ENCODE measurements around the gene BMPER. TPM values are rescaled to one million over a fixed set of nuclear protein-coding genes. Genes with fewer than 3 reads are reported as not detected.

The BMPER gene
- total RNA-seq, 1 donor from 2014 or later: 0.56 TPM

- H3K4me1 Mint-ChIP-seq (ENCODE audit: unreplicated experiment): peaks cover 4% of the 10 kb centered on the region
- H3K4me3 Mint-ChIP-seq (ENCODE audit: unreplicated experiment): no peak overlapping the region
- no peak for DNase-seq (ENCODE audit: extremely low spot score, unreplicated experiment)
- TF ChIP-seq CTCF (IDR thresholded peaks at IDR 0.05): no peak
- no peaks in the 10 kb centered on the region for H3K36me3 Mint-ChIP-seq (ENCODE audit: unreplicated experiment)
- H3K9me3 Mint-ChIP-seq (ENCODE audit: unreplicated experiment): no peaks in the 10 kb centered on the region
- peaks cover 15% of the 10 kb centered on the region for H3K27me3 Mint-ChIP-seq (ENCODE audit: unreplicated experiment)
- no peak overlapping the region for H3K27ac Mint-ChIP-seq (ENCODE audit: unreplicated experiment)
Observed at GRCh38 chr7:33921216-33921938, 16.0 kb downstream of the BMPER start.

- peaks cover 4% of the 10 kb centered on the region for H3K4me1 Mint-ChIP-seq (ENCODE audit: unreplicated experiment)
- no peak overlapping the region for H3K27ac Mint-ChIP-seq (ENCODE audit: unreplicated experiment)
- peaks cover 15% of the 10 kb centered on the region for H3K27me3 Mint-ChIP-seq (ENCODE audit: unreplicated experiment)
- no peaks in the 10 kb centered on the region for H3K9me3 Mint-ChIP-seq (ENCODE audit: unreplicated experiment)
- no peak overlapping the region for H3K4me3 Mint-ChIP-seq (ENCODE audit: unreplicated experiment)
- TF ChIP-seq CTCF (IDR thresholded peaks at IDR 0.05): no peak
- no peaks in the 10 kb centered on the region for H3K36me3 Mint-ChIP-seq (ENCODE audit: unreplicated experiment)
- DNase-seq (ENCODE audit: extremely low spot score, unreplicated experiment): no peak
Observed at GRCh38 chr7:33922820-33923219, 17.5 kb downstream of the BMPER start.

- no peaks in the 10 kb centered on the region for H3K4me1 Mint-ChIP-seq (ENCODE audit: unreplicated experiment)
- no peak for TF ChIP-seq CTCF (IDR thresholded peaks at IDR 0.05)
- no peak for DNase-seq (ENCODE audit: extremely low spot score, unreplicated experiment)
- no peaks in the 10 kb centered on the region for H3K36me3 Mint-ChIP-seq (ENCODE audit: unreplicated experiment)
- no peak overlapping the region for H3K4me3 Mint-ChIP-seq (ENCODE audit: unreplicated experiment)
- H3K27me3 Mint-ChIP-seq (ENCODE audit: unreplicated experiment): peaks cover 15% of the 10 kb centered on the region
- no peak overlapping the region for H3K27ac Mint-ChIP-seq (ENCODE audit: unreplicated experiment)
- H3K9me3 Mint-ChIP-seq (ENCODE audit: unreplicated experiment): no peaks in the 10 kb centered on the region
Observed at GRCh38 chr7:33923440-33924229, 18.3 kb downstream of the BMPER start.

- Mint-ChIP-seq H3K4me3 (ENCODE audit: unreplicated experiment) (no peak overlapping the region), H3K4me1 (ENCODE audit: unreplicated experiment) (no peaks in the 10 kb centered on the region), H3K9me3 (ENCODE audit: unreplicated experiment) (no peaks in the 10 kb centered on the region), H3K27me3 (ENCODE audit: unreplicated experiment) (peaks cover 7% of the 10 kb centered on the region), H3K27ac (ENCODE audit: unreplicated experiment) (no peak overlapping the region), H3K36me3 (ENCODE audit: unreplicated experiment) (no peaks in the 10 kb centered on the region)
- TF ChIP-seq CTCF (IDR thresholded peaks at IDR 0.05): no peak
- DNase-seq (ENCODE audit: extremely low spot score, unreplicated experiment): no peak
Observed at GRCh38 chr7:33926535-33926934, 21.2 kb downstream of the BMPER start.

GRCh38 chr7:33928986-33929385 is 23.6 kb downstream of the BMPER start:
- Mint-ChIP-seq H3K36me3 (ENCODE audit: unreplicated experiment) (no peaks in the 10 kb centered on the region), H3K27me3 (ENCODE audit: unreplicated experiment) (no peaks in the 10 kb centered on the region), H3K4me1 (ENCODE audit: unreplicated experiment) (peaks cover 17% of the 10 kb centered on the region), H3K27ac (ENCODE audit: unreplicated experiment) (no peak overlapping the region), H3K4me3 (ENCODE audit: unreplicated experiment) (no peak overlapping the region), H3K9me3 (ENCODE audit: unreplicated experiment) (no peaks in the 10 kb centered on the region)
- no peak for TF ChIP-seq CTCF (IDR thresholded peaks at IDR 0.05)
- no peak for DNase-seq (ENCODE audit: extremely low spot score, unreplicated experiment)
